T-helper 1 cell treated with Interleukin-12 subunit alpha and Interleukin-12 subunit beta and Interleukin-4 antibody, amounts not matched to agents 30 μg/mL and 1 μg/mL, for 36 hours (primary cell): ENCODE results near the gene MT1A.

Source experiments
- H3K27ac Mint-ChIP-seq: one replicate; pipeline ENCODE4 v1.8.0; 2021; ENCODE audit warnings: mild to moderate bottlenecking, mixed read lengths
- H3K27me3 Mint-ChIP-seq: one replicate; pipeline ENCODE4 v1.8.0; 2021; ENCODE audit warnings: low read depth, mixed read lengths
- H3K36me3 Mint-ChIP-seq: one replicate; pipeline ENCODE4 v1.8.0; 2021; ENCODE audit warnings: low read depth, mixed read lengths
- H3K4me1 Mint-ChIP-seq: one replicate; pipeline ENCODE4 v1.8.0; 2021; ENCODE audit warnings: low read depth, mixed read lengths
- H3K4me3 Mint-ChIP-seq: one replicate; pipeline ENCODE4 v1.8.0; 2021; ENCODE audit warnings: mild to moderate bottlenecking, moderate library complexity, mixed read lengths
- H3K9me3 Mint-ChIP-seq: one replicate; pipeline ENCODE4 v1.8.0; 2021; ENCODE audit warnings: mixed read lengths

The MT1A gene

GRCh38 chr16:56607109-56607618, 31.3 kb upstream of the MT1A start:
- Mint-ChIP-seq H3K4me1 (peaks cover 42% of the 10 kb centered on the region), H3K9me3 (no peaks in the 10 kb centered on the region), H3K4me3 (peak overlapping the region; percentile 36), H3K27me3 (peaks cover 2% of the 10 kb centered on the region), H3K36me3 (peaks cover 6% of the 10 kb centered on the region), H3K27ac (peak overlapping the region; percentile 65)

DNA sequence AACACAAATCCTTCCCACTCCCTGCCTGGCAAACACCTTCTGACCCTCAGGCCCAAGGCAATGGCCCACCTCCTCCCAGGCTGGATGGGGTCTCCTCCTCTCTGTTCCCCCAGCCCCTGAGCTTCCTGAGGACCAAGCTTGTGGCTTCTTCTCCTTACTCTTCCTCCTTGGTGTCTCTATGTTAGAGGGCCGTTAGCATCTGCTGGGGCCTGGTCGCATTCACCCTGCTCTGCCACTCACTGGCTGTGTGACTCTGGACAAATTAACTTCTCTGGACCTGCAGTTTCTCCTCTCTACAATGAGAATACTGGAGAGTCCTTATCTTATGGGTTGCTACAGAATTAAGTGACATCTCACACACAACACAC, 30.8 kb upstream of the MT1A start:
- Mint-ChIP-seq H3K27me3 (no peaks in the 10 kb centered on the region), H3K4me1 (peaks cover 42% of the 10 kb centered on the region), H3K4me3 (peak overlapping the region; percentile 74), H3K36me3 (peaks cover 6% of the 10 kb centered on the region), H3K9me3 (no peaks in the 10 kb centered on the region), H3K27ac (peak overlapping the region; percentile 85)

DNA sequence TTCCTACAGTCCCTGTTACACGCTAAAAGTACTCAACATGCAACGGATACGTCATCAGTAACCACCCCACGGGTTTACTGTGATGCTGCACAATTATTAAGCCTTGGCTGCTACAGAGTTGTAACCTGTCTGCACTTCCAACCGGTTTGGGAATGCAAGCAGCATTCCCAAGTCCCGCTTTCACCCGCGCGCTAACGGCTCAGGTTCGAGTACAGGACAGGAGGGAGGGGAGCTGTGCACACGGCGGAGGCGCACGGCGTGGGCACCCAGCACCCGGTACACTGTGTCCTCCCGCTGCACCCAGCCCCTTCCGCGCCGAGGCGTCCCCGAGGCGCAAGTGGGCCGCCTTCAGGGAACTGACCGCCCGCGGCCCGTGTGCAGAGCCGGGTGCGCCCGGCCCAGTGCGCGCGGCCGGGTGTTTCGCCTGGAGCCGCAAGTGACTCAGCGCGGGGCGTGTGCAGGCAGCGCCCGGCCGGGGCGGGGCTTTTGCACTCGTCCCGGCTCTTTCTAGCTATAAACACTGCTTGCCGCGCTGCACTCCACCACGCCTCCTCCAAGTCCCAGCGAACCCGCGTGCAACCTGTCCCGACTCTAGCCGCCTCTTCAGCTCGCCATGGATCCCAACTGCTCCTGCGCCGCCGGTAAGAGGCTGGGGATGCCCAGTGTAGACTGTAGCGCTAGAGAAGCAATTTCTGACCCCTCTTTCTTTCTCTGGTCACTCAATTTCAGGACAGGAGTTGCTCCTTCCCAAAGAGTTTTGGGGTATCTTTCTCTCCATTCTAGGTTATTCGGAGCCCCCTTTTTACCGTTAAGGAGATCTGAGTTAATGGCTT, 30.2 kb upstream of the MT1A start, which contains the start of gene MT2A:
Gene MT2A (plus strand): TSS at position 542 of the 833 bp plus-strand sequence. CDS start 72 bp downstream, at position 614.
- no peaks in the 10 kb centered on the region for H3K9me3 Mint-ChIP-seq
- peaks cover 42% of the 10 kb centered on the region for H3K4me1 Mint-ChIP-seq
- peak within 1 kb of the TSS; percentile 99 for H3K27ac Mint-ChIP-seq
- no peaks in the 10 kb centered on the region for H3K27me3 Mint-ChIP-seq
- H3K4me3 Mint-ChIP-seq, result peak within 1 kb of the TSS; percentile 95
- peaks cover 6% of the 10 kb centered on the region for H3K36me3 Mint-ChIP-seq

DNA sequence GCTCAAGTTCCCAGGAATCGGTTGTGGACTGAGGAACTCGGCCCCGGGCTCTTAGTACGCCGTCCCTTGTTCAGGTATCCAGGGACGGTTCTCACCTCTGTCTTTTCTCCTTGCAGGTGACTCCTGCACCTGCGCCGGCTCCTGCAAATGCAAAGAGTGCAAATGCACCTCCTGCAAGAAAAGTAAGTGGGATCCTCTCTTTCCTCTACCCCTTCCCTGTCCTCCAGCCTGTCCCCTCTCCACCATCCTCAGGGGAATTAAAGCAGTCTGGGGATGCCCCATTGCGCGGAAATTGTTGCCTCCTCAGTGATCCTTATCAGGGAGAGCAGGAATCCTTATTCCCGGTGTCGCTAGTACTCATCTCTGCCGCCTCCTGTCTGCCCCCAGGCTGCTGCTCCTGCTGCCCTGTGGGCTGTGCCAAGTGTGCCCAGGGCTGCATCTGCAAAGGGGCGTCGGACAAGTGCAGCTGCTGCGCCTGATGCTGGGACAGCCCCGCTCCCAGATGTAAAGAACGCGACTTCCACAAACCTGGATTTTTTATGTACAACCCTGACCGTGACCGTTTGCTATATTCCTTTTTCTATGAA, 29.5 kb upstream of the MT1A start:
- peaks cover 46% of the 10 kb centered on the region for H3K4me1 Mint-ChIP-seq
- peak overlapping the region; percentile 95 for H3K4me3 Mint-ChIP-seq
- H3K36me3 Mint-ChIP-seq, result peaks cover 6% of the 10 kb centered on the region
- peak overlapping the region; percentile 99 for H3K27ac Mint-ChIP-seq
- no peaks in the 10 kb centered on the region for H3K9me3 Mint-ChIP-seq
- H3K27me3 Mint-ChIP-seq, result no peaks in the 10 kb centered on the region

- Mint-ChIP-seq H3K27me3 (no peaks in the 10 kb centered on the region), H3K27ac (peak overlapping the region; percentile 99), H3K36me3 (peaks cover 6% of the 10 kb centered on the region), H3K4me3 (peak overlapping the region; percentile 95), H3K9me3 (no peaks in the 10 kb centered on the region), H3K4me1 (peaks cover 51% of the 10 kb centered on the region)
Measured at GRCh38 chr16:56609463-56609921, 29.0 kb upstream of the MT1A start.

DNA sequence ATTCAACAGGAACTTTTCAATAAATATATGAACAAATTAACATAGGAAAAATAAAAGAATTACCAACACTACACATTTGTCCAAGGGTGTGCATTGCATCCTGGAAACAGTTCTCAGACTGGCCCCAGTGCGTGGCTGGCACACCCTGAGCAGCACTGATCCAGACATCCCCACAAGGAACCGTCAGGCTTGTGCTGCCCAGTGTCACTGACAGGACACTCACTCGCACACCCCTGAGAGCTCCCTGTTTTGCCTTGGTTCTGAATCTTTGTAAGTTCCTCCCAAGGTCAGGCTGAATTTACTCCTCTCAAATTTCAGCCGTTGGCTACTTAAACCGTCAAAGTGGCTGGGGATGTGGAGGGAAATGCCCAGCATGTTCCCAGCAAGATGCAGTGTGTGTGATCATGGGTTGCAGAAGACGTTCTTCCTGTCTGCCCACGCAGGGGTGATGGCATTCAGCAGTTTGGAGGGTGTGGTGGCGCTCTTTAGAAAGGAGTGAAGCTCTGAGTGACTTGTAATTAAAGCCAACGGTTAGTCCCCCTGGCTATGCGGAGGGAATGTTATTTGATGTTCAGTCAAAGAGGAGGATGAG, 28.4 kb upstream of the MT1A start:
- Mint-ChIP-seq H3K36me3 (peaks cover 6% of the 10 kb centered on the region), H3K27ac (peak overlapping the region; percentile 99), H3K27me3 (no peaks in the 10 kb centered on the region), H3K4me3 (peak overlapping the region; percentile 95), H3K9me3 (no peaks in the 10 kb centered on the region), H3K4me1 (peaks cover 56% of the 10 kb centered on the region)

DNA sequence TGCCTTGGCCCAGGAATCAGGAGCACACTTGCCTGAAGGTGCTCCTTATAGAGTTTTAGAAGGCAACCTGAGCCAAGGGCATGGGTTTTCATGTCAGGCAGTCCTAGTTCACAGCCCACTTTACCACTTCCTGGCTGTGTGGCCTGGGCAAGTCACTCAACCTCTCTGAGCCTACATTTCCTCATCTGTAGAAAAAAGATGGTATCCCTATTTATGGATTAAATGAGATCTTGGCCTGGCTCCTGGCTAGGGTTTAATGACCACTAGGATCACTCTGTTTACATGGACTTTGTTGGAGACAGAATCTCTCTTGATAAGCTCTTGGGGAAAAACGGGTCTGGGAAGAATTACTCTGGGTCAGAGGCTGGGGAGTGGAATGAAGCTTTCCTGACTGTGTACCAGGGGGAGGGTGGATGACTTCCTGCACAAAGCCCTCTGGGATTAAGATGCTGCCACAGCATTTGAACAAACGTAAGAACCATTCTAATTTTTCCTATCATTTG, 27.8 kb upstream of the MT1A start:
- no peaks in the 10 kb centered on the region for H3K9me3 Mint-ChIP-seq
- peak overlapping the region; percentile 95 for H3K4me3 Mint-ChIP-seq
- H3K4me1 Mint-ChIP-seq, result peaks cover 59% of the 10 kb centered on the region
- no peaks in the 10 kb centered on the region for H3K27me3 Mint-ChIP-seq
- H3K36me3 Mint-ChIP-seq, result peaks cover 6% of the 10 kb centered on the region
- H3K27ac Mint-ChIP-seq, result peak overlapping the region; percentile 99

- H3K27ac Mint-ChIP-seq, result peak overlapping the region; percentile 99
- H3K9me3 Mint-ChIP-seq, result no peaks in the 10 kb centered on the region
- no peaks in the 10 kb centered on the region for H3K27me3 Mint-ChIP-seq
- H3K4me3 Mint-ChIP-seq, result peak overlapping the region; percentile 46
- peaks cover 58% of the 10 kb centered on the region for H3K4me1 Mint-ChIP-seq
- peaks cover 6% of the 10 kb centered on the region for H3K36me3 Mint-ChIP-seq
Measured at GRCh38 chr16:56611281-56611833, 27.1 kb upstream of the MT1A start.

- H3K4me3 Mint-ChIP-seq, result no peak overlapping the region
Measured at GRCh38 chr16:56613706-56614105, 24.8 kb upstream of the MT1A start.

GRCh38 chr16:56614549-56614991, 23.9 kb upstream of the MT1A start:
- Mint-ChIP-seq H3K4me1 (peaks cover 46% of the 10 kb centered on the region), H3K4me3 (no peak overlapping the region), H3K27me3 (peaks cover 7% of the 10 kb centered on the region), H3K36me3 (no peaks in the 10 kb centered on the region), H3K27ac (peak overlapping the region; percentile 55), H3K9me3 (no peaks in the 10 kb centered on the region)

More at GRCh38 chr16:56613706-56614105, 24.8 kb upstream of the MT1A start:
- no peaks in the 10 kb centered on the region for H3K9me3 Mint-ChIP-seq
- H3K27ac Mint-ChIP-seq, result no peak overlapping the region
- H3K4me1 Mint-ChIP-seq, result peaks cover 49% of the 10 kb centered on the region
- H3K27me3 Mint-ChIP-seq, result peaks cover 4% of the 10 kb centered on the region
- H3K36me3 Mint-ChIP-seq, result peaks cover 2% of the 10 kb centered on the region

DNA sequence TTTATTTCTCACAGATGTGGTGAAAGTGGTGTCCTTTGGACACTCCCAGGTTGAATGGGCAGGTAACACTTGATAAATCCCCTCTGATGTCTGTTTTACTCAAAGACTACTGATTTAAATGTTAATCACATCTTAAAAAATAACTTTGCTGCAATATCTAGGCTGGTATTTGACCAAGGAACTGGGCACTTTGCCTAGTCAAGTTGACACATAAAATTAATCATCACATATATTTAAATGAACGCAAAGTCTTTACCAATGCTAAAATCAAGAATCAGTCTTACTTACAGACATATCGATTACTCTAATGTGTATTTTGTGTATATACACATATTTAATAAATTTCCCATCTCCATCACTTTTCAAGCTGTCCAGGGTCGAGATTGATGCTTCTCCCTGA, 23.1 kb upstream of the MT1A start:
- no peak overlapping the region for H3K27ac Mint-ChIP-seq
- no peaks in the 10 kb centered on the region for H3K9me3 Mint-ChIP-seq
- no peak overlapping the region for H3K4me3 Mint-ChIP-seq
- H3K27me3 Mint-ChIP-seq, result peaks cover 7% of the 10 kb centered on the region
- H3K36me3 Mint-ChIP-seq, result no peaks in the 10 kb centered on the region
- H3K4me1 Mint-ChIP-seq, result peaks cover 40% of the 10 kb centered on the region

DNA sequence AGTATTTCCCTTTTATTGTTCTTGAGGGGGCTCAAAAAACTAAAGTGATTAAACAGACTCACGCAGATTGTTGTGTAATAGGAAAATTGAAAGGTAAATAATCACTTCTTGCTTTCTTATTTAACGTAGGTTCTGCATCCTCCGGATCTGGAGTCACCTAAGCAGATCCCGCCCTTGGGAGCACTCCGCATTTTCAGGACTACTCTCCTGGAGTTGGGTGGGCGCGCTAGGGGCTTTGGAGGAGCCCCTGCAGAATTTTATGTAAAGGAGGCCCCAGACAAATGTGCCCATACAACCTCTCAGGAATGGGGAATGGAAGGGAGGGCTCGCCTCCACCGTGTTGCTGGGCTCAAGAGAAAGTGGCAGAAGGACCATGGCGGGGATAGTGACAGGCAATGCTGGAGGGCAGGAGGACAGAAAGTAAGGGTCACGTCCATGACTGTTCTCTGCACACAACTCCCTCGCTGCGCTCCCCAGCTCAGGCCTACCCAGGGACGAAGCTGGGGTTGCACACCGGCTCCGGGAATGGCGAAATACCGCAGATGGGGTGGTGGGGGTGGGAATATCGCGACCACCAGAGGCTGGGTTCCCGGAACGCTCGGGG, 21.8 kb upstream of the MT1A start:
- H3K4me3 Mint-ChIP-seq, result peak overlapping the region; percentile 75
- H3K9me3 Mint-ChIP-seq, result no peaks in the 10 kb centered on the region
- H3K4me1 Mint-ChIP-seq, result peaks cover 30% of the 10 kb centered on the region

DNA sequence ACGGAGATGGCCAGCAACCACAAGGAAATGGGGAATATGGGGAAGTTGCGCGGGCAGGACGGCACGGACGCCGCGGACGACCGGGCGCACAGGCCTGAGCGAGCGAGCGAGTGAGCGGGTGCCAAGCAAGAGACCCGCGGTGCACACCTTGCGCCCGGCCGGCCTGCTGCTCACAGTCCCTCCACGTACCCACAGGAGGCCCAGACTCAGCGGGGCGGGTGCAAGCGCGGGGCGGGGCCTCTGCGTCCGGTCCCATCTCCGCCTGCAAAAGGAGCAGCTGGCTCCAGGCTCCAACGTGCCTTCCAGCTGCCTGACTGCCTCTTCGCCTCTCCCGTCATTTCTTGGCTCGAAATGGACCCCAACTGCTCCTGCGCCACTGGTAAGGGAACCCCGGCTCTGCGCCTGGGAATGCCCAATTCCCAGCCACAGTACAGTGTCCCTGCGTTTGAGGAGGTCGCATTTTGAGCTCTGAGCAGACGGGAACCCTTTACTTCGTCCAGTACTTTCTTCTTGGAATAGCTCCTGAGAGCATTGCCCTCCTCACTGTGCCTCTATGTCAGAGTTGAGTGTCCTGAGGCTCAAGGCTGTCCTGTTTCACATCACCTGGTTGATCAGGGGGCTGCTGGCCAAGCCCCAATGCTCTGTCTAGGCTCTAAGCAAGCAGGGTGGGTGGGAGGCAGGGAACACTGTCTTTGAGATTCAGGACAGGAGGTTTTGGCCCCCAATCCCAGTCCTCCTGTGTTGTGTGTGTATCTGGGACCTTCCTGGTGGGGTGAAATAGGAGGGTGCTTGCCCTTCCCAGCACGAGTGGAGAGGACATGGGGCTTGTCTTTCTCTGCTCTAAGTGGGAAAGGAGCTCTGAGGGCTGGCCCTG, 21.0 kb upstream of the MT1A start:
- H3K36me3 Mint-ChIP-seq, result no peaks in the 10 kb centered on the region
- peaks cover 7% of the 10 kb centered on the region for H3K27me3 Mint-ChIP-seq
- peak overlapping the region; percentile 75 for H3K4me3 Mint-ChIP-seq
- no peaks in the 10 kb centered on the region for H3K9me3 Mint-ChIP-seq
- peak overlapping the region; percentile 66 for H3K27ac Mint-ChIP-seq
- peaks cover 32% of the 10 kb centered on the region for H3K4me1 Mint-ChIP-seq

More for the DNA sequence above, 21.8 kb upstream of the MT1A start:
- Mint-ChIP-seq H3K36me3 (no peaks in the 10 kb centered on the region), H3K27me3 (peaks cover 7% of the 10 kb centered on the region), H3K27ac (no peak overlapping the region)
